GM12892 (cell line): ENCODE measurements around the gene TCEAL9.
"Not testable (repeated sequence)": the region's sequence is repeated elsewhere in the genome, so short reads cannot be mapped to it uniquely, and the experiment has no call there.

Source experiments
- DNase-seq: peaks from one replicate; pipeline ENCODE4 v3.0.0; 2011; ENCODE audit not compliant: insufficient read length
- FAIRE-seq: peaks from 2 replicates; lab custom pipeline; 2011; peaks lifted over from hg19 to GRCh38; lab: Jason Lieb, UNC
- POLR2A ChIP-seq: IDR thresholded peaks from 2 replicates; pipeline ENCODE4 v1.6.1; 2011; ENCODE audit warnings: low read depth, low read length, control low read depth
- POLR2AphosphoS5 ChIP-seq: IDR thresholded peaks from 2 replicates; pipeline ENCODE4 v1.6.1; 2011; ENCODE audit warnings: low read depth, low read length, control low read depth
- TAF1 ChIP-seq: IDR thresholded peaks from 2 replicates; pipeline ENCODE4 v1.6.1; 2011; ENCODE audit warnings: low read depth, mild to moderate bottlenecking, control low read depth, low read length, borderline replicate concordance

The TCEAL9 gene

DNA sequence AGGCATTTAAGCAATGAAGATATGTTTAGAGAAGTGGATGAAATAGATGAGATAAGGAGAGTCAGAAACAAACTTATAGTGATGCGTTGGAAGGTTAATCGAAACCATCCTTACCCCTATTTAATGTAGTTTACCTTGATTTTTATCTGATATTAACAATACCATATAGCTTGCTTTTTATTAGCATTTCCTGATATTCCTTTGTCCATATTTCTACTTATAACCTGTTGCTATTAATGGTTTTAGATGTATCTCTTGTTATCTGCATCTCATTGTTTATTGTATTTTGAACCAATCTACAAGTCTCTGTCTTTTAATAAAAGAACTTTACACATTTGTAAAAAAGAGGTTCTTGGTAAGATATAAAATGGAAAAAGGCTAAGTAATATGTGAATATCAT lies 1.6 kb downstream of the TCEAL9 start:
- DNase-seq (no peak), FAIRE-seq (no peak)
- TF ChIP-seq POLR2AphosphoS5, result no peak
- TF ChIP-seq TAF1, result no peak
- no peak for TF ChIP-seq POLR2A

DNA sequence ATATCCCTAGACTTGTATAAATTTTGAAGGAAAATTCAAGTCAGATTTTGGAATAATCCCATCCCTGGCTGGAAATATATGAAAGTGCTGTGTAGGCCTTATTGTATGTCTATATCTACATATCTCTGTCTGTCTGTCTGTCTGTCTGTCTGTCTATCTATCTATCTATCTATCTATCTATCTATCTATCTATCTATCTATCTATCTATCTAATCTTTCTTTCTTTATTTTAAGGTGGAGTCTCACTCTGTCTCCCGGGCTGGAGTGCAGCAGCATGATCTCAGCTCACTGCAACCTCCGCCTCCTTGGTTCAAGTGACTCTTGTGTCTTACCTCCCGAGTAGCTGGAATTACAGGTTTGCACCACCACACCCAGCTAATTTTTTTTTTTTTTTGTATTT lies 3.3 kb downstream of the TCEAL9 start:
- not testable (repeated sequence) for DNase-seq

DNA sequence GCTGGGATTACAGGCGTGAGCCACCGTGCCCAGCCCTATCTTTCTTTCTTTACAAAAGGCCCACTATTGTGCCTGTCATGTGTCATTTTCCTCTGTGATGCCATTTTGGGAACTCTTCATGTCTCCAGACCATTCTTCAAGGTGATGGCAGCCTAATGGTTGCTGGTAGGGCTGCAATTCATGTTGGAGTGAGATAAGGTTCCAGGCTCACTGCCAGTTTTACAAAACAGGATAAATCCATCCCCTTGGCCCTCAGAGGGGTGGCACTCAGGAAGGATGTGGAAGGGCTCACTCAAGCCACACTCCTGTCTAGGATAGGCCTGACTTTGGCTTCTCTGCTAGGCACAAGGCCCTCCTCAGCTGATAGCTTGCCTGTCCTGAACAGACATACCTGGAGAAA lies 3.8 kb downstream of the TCEAL9 start:
- no peak for DNase-seq
- FAIRE-seq, result no peak
- TF ChIP-seq POLR2A (no peak), TAF1 (no peak), POLR2AphosphoS5 (no peak)

More for the DNA sequence above, 3.3 kb downstream of the TCEAL9 start:
- FAIRE-seq, result not testable (repeated sequence)

DNA sequence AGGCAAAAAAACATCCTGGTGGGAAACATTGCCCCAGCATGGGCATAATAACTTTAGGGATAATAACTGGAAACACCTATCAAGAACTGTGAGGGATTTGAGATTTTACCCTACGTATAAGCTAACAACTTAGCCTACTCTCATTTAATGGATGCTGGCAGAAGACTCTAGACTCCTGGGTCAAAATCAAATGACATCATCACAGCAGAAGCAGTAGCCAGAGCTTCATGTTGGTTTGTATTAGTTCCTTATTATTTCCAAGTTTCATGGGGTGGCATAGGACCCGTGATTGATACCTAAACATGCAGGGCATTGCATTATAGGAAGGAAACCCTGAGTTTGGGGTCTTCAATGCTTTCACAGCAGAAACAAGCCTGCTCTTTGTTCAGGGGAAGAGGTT lies 4.6 kb downstream of the TCEAL9 start:
- FAIRE-seq, result no peak

DNA sequence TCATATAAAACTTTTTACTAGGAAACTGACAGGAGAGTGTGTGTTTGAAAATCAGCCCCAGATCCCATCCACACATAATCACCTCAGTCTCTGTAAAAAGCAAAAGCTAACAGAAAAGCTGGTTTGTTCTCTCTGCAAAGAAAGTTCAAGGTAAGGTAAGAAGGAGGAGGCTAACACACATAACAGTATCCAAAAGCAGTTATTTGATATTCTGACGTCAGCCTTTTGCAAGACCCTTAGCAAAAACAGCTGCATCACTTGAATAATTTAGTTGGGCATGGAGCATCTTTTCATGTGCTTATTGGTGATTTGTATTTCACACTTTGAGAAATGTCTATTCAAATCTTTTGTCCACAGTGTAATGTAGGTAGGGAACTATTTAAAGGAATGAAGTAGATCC lies 5.5 kb downstream of the TCEAL9 start:
- no peak for TF ChIP-seq POLR2A
- TF ChIP-seq POLR2AphosphoS5, result no peak
- no peak for TF ChIP-seq TAF1
- FAIRE-seq (no peak), DNase-seq (no peak)

More for the DNA sequence above, 4.6 kb downstream of the TCEAL9 start:
- TF ChIP-seq POLR2A (no peak), POLR2AphosphoS5 (no peak), TAF1 (no peak)
- DNase-seq, result no peak

DNA sequence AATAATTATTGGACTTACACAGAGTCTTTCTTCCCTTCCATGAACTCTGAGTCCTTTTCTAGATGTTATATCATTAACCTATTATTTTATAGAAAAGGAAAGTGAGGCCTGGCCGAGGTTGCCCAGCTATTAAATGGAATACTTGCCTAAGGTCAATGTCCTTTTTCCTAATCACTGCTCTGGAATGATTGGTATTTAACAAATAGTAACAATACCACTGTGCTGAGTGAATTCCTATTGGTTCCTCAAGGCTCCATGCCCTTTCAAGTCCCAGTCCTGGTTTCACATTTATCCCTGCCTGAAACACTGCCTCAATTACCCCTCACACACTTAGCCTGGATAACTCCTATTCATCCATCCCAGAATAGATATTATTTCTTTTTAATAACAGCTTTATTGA lies 6.2 kb downstream of the TCEAL9 start:
- no peak for TF ChIP-seq POLR2AphosphoS5
- no peak for TF ChIP-seq POLR2A
- DNase-seq (no peak), FAIRE-seq (no peak)

DNA sequence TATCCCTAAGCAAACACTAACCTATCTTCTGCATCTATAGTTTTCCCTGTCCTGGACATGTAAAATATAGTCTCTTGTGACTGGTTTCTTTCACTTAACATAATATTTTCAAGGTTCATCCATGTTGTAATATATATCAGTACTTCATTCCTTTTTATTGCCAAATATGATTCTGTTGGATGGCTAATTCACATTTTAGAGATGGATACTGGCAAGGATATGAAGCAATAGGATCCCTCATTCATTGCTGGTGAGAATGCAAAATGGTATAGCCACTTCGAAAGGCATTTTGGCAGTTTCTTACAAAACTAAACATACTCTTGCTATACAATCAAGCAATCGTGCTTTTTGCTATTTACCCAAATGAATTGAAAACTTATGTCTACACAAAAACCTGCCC lies 6.7 kb downstream of the TCEAL9 start:
- FAIRE-seq (no peak), DNase-seq (no peak)
- TF ChIP-seq POLR2A, result no peak
- no peak for TF ChIP-seq TAF1
- TF ChIP-seq POLR2AphosphoS5, result no peak

DNA sequence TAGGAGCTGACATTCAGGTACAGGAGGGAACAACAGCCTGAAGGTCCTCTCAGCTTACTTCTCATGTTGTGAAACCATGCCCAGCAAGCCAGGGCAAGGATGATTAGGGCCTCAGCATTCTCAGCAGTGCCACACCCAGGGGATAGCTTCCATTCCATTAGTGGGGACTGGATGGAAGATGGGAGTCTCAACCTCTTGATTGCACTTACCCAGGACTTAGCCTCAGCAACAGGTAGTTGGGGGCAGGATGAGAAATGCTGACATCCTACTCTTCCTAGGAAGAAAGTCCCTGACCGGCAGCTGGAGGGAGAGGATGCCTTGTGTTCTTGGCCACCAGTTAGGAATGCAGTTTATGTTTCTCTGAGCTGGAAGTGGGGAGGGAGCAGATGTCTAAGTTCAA lies 11.2 kb downstream of the TCEAL9 start:
- DNase-seq (no peak), FAIRE-seq (no peak)
- no peak for TF ChIP-seq POLR2AphosphoS5
- TF ChIP-seq POLR2A, result no peak
- no peak for TF ChIP-seq TAF1

DNA sequence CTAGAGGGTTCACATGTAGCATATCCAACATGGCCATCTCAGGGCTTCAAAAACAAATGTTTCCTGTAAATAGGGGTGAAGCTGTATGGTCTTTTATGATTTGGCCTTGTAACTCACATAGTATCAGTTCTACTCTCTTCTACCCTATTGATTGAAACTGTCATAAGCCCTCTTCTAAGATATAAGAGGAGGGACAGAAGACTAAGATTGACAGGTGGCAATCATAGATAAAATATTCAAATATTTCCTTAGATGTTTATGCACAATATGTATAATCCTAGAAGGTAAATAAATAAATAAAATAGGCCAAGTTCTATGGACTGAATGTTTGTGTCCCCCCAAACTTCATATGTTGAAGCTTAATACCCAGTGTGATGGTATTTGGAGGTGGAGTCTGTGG lies 13.2 kb downstream of the TCEAL9 start:
- TF ChIP-seq POLR2AphosphoS5 (no peak), POLR2A (no peak), TAF1 (no peak)
- FAIRE-seq (no peak), DNase-seq (no peak)

DNA sequence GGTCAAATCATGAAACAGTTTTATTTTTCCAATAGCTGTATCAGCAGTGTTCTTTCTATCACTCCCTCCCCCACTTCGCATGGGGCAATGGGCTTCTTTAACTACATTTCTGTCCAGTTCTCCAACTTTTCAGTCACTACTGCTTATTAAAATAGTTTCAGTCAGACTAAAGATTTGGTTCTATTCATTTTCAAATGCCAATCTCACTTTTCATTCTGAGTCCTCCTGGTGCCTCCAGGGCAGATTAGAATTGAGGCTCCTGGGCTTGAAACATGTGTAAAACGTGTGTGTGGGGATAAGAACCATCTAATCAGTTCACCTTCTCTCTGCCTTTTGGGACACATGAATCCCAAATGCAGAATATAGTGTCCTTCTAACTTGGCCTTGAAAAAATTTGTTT lies 16.6 kb downstream of the TCEAL9 start:
- DNase-seq, result no peak
- no peak for FAIRE-seq
- TF ChIP-seq POLR2A (no peak), POLR2AphosphoS5 (no peak)

DNA sequence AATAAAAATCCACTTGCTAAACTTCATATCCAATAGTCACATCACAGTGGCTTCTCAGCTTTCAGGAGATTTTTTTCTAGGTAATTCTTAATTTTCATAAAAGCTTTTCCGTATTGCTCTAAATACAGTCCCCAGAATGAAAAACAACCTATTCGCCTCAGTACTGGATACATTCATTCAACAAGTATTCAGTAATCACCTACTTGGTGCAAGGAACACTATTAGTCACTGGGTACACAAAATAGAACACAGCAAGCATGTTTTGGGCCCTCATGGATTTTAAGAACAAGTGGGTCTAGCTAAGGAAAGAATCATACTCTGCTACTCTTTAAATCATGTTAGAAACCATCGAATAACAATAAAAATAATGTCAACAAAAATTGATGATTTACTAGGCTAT lies 17.3 kb downstream of the TCEAL9 start:
- TF ChIP-seq POLR2A (no peak), TAF1 (no peak), POLR2AphosphoS5 (no peak)
- DNase-seq (no peak), FAIRE-seq (no peak)

DNA sequence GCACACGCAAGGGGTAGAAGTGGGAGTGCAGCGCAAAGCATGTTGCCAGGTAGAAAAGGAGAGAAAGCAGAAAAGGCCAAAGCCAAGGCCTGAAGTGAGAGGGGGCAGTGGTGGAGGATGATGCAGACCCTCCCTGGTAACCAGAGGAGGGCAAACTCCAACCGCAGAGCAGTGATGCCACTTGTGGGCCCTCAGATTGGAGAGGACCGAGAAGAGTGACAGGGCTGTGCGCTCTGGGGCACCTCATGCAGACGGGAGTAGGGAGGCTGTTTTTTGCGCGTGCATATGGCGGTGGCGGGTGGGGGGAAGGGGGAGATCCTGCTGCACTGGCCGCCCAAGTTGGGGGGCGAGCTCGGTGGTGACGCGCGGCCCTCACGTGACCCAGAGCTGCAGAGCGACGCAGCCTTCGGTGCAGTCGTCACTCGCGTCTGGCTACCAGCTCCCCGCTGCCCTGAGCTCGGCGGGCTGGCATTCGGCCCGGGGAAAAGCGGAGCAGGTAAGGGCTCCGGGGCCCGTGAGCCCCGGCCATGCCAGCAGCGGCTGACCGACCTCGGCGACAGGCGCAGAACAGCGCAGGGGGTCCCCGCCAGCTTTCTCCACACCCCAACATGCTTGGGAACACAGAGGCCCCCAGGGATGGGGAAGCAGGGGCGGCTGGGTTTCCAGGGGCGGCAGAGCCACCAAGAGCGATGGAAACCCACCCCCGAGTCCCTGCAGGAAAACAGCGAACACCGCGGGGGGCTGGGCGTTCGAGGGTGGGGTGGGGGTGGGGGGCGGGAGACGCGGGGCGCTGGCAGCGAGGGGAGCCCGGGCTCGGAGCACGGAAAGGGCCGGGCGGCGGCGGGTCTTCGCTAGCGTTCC lies 20.0 kb downstream of the TCEAL9 start, which contains the start of gene BEX3:
TSS of gene BEX3 (plus strand) at position 421 of the 861 bp plus-strand sequence. CDS start 984 bp downstream, outside the sequence.
- TF ChIP-seq TAF1, result no peak
- TF ChIP-seq POLR2A, result no peak
- no peak for DNase-seq
- no peak for FAIRE-seq
